ENCODE measurements around the gene REV3L. TPM values are rescaled to one million over a fixed set of nuclear protein-coding genes. Genes with fewer than 3 reads are reported as not detected.
"Not testable (repeated sequence)": the region's sequence is repeated elsewhere in the genome, so short reads cannot be mapped to it uniquely, and the experiment has no call there.

The REV3L gene
- total and polyA plus RNA-seq, 9 of the 15 experiments (the other 6 are each of a cell fraction or from before 2014, with no cell fraction given), result 5.5 to 24.4 (median 14.4) TPM

GRCh38 chr6:111300938-111301800 is 181.8 kb downstream of the REV3L start:
- H3K4me1 ChIP-seq (replicated peaks in 1 of 2; ENCODE audit: control insufficient read depth in 2 of 2, insufficient read depth in 2 of 2, low read length in 2 of 2); FAIRE-seq; H3K4me2 ChIP-seq (ENCODE audit: insufficient read depth, low read length); H3K9me1 ChIP-seq (ENCODE audit: control insufficient read depth, insufficient read depth, low read length); H3K27ac ChIP-seq (ENCODE audit: extremely low read depth, low read depth, low read length); in situ Hi-C loops (cut with MboI); H3K9me3 ChIP-seq (replicated peaks; ENCODE audit: control insufficient read depth, insufficient read depth, low read depth, low read length); CTCF ChIA-PET (ENCODE audit: low intra/inter-chr PET ratio); ATAC-seq; DNase-seq (ENCODE audit: extremely low read depth in 1 of 4, low spot score in 3 of 4); H4K20me1 ChIP-seq (replicated peaks; ENCODE audit: control insufficient read depth, insufficient read depth, low read length); H3K4me3 ChIP-seq; H3K79me2 ChIP-seq (ENCODE audit: control insufficient read depth, insufficient read depth, low read length); intact Hi-C loops (cut with micrococcal nuclease); BruUV-seq (replicated peaks); H3K27me3 ChIP-seq (ENCODE audit: control insufficient read depth in 2 of 2, insufficient read depth in 2 of 2, low read length in 2 of 2); H2AFZ ChIP-seq (ENCODE audit: low read depth, low read length); H3K9ac ChIP-seq (ENCODE audit: insufficient read depth in 1 of 2, low read depth in 2 of 2, low read length in 2 of 2): not testable (repeated sequence)
- H3K36me3 ChIP-seq (ENCODE audit: control insufficient read depth, insufficient read depth, low read length), result peaks cover 12% of the 10 kb centered on the region; the same call in 2 of the 3 replicates
- WGBS (ENCODE audit: insufficient coverage, low coverage, missing lambda C conversion rate), result 83% methylated on average over 8 of the region's 9 CpGs
- POLR2A ChIA-PET, result interaction anchor here (0.6 kb wide), 1 partner anchor 29 kb away, joined by 3 read pairs; no protein-coding TSS in a partner anchor
- TF ChIP-seq CBX5 (IDR thresholded peaks at IDR 0.05; ENCODE audit: borderline replicate concordance, low read depth) (peak; percentile 34; the same call in 1 of the 2 replicates), TRIM24 (IDR thresholded peaks at IDR 0.05) (0 out of 4 replicates have a peak, but pooled peaks of 1 of the 2 experiments have one; percentile 10), CBX3 (IDR thresholded peaks at IDR 0.05; ENCODE audit: borderline replicate concordance in 1 of 2, low read length in 2 of 2) (peak in 1 of 2 experiments; percentile 51; a peak in 1 of 3 replicates), TRIM28 (IDR thresholded peaks at IDR 0.05) (0 out of 2 replicates have a peak, but pooled peaks have one; percentile 37)

- no peak overlapping the region for H3K9ac ChIP-seq (ENCODE audit: insufficient read depth in 1 of 2, low read depth in 2 of 2, low read length in 2 of 2)
- WGBS (ENCODE audit: insufficient coverage, low coverage, missing lambda C conversion rate), result 77% methylated on average over 1 of the region's 1 CpG
- H4K20me1 ChIP-seq (replicated peaks; ENCODE audit: control insufficient read depth, insufficient read depth, low read length), result no peaks in the 10 kb centered on the region
- BruUV-seq (replicated peaks), result no TSS peak
- no peaks in the 10 kb centered on the region for H3K79me2 ChIP-seq (ENCODE audit: control insufficient read depth, insufficient read depth, low read length)
- H3K4me3 ChIP-seq, result no peak overlapping the region
- no peaks in the 10 kb centered on the region for H3K4me1 ChIP-seq (replicated peaks in 1 of 2; ENCODE audit: control insufficient read depth in 2 of 2, insufficient read depth in 2 of 2, low read length in 2 of 2)
- FAIRE-seq (no peak), DNase-seq (ENCODE audit: extremely low read depth in 1 of 4, low spot score in 3 of 4) (no peak), ATAC-seq (no peak)
- no peak overlapping the region for H3K4me2 ChIP-seq (ENCODE audit: insufficient read depth, low read length)
- ChIA-PET POLR2A (no interaction called here), CTCF (ENCODE audit: low intra/inter-chr PET ratio) (no interaction called here)
- H3K27ac ChIP-seq (ENCODE audit: extremely low read depth, low read depth, low read length), result no peak overlapping the region
- no peaks in the 10 kb centered on the region for H3K9me1 ChIP-seq (ENCODE audit: control insufficient read depth, insufficient read depth, low read length)
- no peaks in the 10 kb centered on the region for H3K27me3 ChIP-seq (ENCODE audit: control insufficient read depth in 2 of 2, insufficient read depth in 2 of 2, low read length in 2 of 2)
- intact Hi-C loops (cut with micrococcal nuclease) (no loop called here), in situ Hi-C loops (cut with MboI) (no loop called here)
- H2AFZ ChIP-seq (ENCODE audit: low read depth, low read length), result no peak overlapping the region
- no peaks in the 10 kb centered on the region; the same call in 1 of the 2 replicates for H3K9me3 ChIP-seq (replicated peaks; ENCODE audit: control insufficient read depth, insufficient read depth, low read depth, low read length)
- H3K36me3 ChIP-seq (ENCODE audit: control insufficient read depth, insufficient read depth, low read length), result peaks cover 10% of the 10 kb centered on the region; the same call in 1 of the 3 replicates
- peak; percentile 81 for TF ChIP-seq ZBTB40 (IDR thresholded peaks at IDR 0.05)
- TF ChIP-seq ZBTB40 (CRISPR knock-in tag; IDR thresholded peaks at IDR 0.05), result peak; percentile 65; the same call in 1 of the 2 replicates
These were observed 185.2 kb downstream of the REV3L start for GRCh38 chr6:111297776-111298175.
